Loucy (cell line): ENCODE results near the gene ETS1.

Experiments used
- H2AFZ ChIP-seq: fragments of 200-600 bp; sonication (generic); 2 replicates; pipeline ENCODE4 v1.6.0; 2016; ENCODE audit warnings: antibody characterized with exemption, mild to moderate bottlenecking, low read length, moderate library complexity
- H3F3A ChIP-seq: fragments of 200-600 bp; 2 replicates; pipeline ENCODE4 v1.6.0; 2016; ENCODE audit warnings: antibody characterized with exemption, low read depth, mild to moderate bottlenecking
- H3K27me3 ChIP-seq: fragments of 200-600 bp; sonication (generic); 2 replicates; pipeline ENCODE4 v1.6.1; 2014; ENCODE audit warnings: low read length, mild to moderate bottlenecking; ENCODE audit not compliant: insufficient read depth, poor library complexity, severe bottlenecking
- H3K36me3 ChIP-seq: fragments of 200-600 bp; sonication (generic); 2 replicates; pipeline ENCODE4 v1.6.1; 2016; ENCODE audit warnings: low read length; ENCODE audit not compliant: insufficient read depth
- H3K4me1 ChIP-seq: fragments of 200-600 bp; sonication (generic); 2 replicates; pipeline ENCODE4 v1.5.1; 2014; ENCODE audit warnings: low read length, mild to moderate bottlenecking; ENCODE audit not compliant: insufficient read depth, poor library complexity, severe bottlenecking
- H3K4me2 ChIP-seq: fragments of 200-600 bp; sonication (generic); 2 replicates; pipeline ENCODE4 v1.6.0; 2014; ENCODE audit warnings: antibody characterized with exemption, low read length, low read depth, mild to moderate bottlenecking; ENCODE audit not compliant: poor library complexity, severe bottlenecking
- H3K4me3 ChIP-seq: fragments of 200-600 bp; sonication (generic); 2 replicates; pipeline ENCODE4 v1.5.1; 2014; ENCODE audit warnings: low read length, mild to moderate bottlenecking, mixed read lengths; ENCODE audit not compliant: poor library complexity, severe bottlenecking
- H3K79me2 ChIP-seq: fragments of 200-600 bp; sonication (generic); 2 replicates; pipeline ENCODE4 v1.6.1; 2014; ENCODE audit warnings: low read length; ENCODE audit not compliant: insufficient read depth
- H3K9ac ChIP-seq: fragments of 200-600 bp; sonication (generic); 2 replicates; pipeline ENCODE4 v1.6.0; 2014; ENCODE audit warnings: mild to moderate bottlenecking, low read depth, low read length, moderate library complexity; ENCODE audit not compliant: poor library complexity, severe bottlenecking
- H3K9me2 ChIP-seq: fragments of 200-600 bp; sonication (generic); replicated peaks from 2 replicates; pipeline ENCODE4 v1.6.1; 2016; ENCODE audit warnings: low read depth, low read length, mixed read lengths
- H3K9me3 ChIP-seq: fragments of 200-600 bp; sonication (generic); 2 replicates; pipeline ENCODE4 v1.6.1; 2014; ENCODE audit warnings: mild to moderate bottlenecking, antibody characterized with exemption, low read length, low read depth; ENCODE audit not compliant: insufficient read depth
- H4K20me1 ChIP-seq: fragments of 200-600 bp; sonication (generic); 2 replicates; pipeline ENCODE4 v1.6.0; 2014; ENCODE audit warnings: antibody characterized with exemption, low read length, mild to moderate bottlenecking; ENCODE audit not compliant: insufficient read depth, poor library complexity, severe bottlenecking
- EZH2phosphoT487 ChIP-seq: fragments of 200-600 bp; IDR thresholded peaks from 2 replicates; pipeline ENCODE4 v1.6.1; 2018; ENCODE audit warnings: antibody characterized with exemption, mild to moderate bottlenecking, moderate library complexity, borderline replicate concordance
- TF ChIP-seq, protein P1 (sequence below): fragments of 200-600 bp; sonication (generic); conservative IDR thresholded peaks from 2 replicates; pipeline ENCODE4 v1.5.1; 2014; ENCODE audit warnings: mild to moderate bottlenecking, antibody characterized with exemption, low read length

Gene ETS1

DNA sequence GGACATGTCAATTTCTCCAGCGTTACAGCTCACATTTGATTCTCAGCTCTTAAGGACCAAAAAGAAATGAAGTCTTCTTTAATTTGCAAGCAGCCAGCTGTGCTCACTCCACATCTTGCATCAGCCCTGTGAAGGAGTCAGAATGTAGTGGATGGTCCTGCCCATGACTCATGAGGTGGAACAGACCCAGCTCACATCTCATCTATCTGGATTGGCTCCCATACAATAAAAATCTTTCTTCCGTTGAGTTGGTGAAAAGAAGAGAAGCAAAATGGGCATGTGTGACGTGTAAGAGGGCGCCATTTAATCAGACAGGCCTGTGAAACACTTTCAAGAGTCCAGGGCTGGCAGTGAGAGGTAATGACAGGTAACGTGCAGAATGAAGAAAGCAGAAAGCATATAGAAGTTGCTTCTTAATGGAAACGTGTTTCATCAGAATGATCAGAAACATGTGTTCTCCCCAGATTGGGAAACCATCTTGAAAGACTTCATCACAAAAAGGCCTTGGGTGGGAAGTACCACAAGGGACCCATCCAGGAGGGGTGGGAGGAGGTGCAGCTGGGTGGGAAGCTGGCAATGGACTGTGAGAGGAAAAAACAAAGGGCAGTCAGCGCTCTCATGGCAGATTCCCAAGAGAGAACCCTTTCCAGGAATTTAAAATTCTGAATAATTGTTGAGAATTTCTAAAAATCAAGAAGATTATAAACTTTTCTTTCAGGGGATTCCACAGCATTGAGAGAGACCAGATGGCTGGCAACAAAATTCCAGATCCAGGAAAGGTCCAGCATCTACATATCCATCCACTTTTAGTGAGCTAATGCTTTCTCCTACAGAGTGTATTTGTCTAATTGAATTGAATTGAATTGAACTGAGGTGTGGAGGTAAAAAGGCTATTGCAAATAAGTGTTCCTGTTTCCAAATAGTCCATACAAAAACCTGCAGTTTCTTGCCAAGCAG lies 57.0 kb downstream of the ETS1 start:
- Histone ChIP-seq H4K20me1 (no peaks in the 10 kb centered on the region), H3K4me3 (no peak overlapping the region), H3K79me2 (no peaks in the 10 kb centered on the region), H3K4me1 (peaks cover 49% of the 10 kb centered on the region), H3K9me2 (no peaks in the 10 kb centered on the region), H2AFZ (no peak overlapping the region), H3K4me2 (no peak overlapping the region), H3K9ac (no peak overlapping the region), H3K27me3 (no peaks in the 10 kb centered on the region), H3F3A (peaks cover 4% of the 10 kb centered on the region; the same call in 1 of the 2 replicates), H3K9me3 (no peaks in the 10 kb centered on the region), H3K36me3 (no peaks in the 10 kb centered on the region)
- TF ChIP-seq, protein P1, sequence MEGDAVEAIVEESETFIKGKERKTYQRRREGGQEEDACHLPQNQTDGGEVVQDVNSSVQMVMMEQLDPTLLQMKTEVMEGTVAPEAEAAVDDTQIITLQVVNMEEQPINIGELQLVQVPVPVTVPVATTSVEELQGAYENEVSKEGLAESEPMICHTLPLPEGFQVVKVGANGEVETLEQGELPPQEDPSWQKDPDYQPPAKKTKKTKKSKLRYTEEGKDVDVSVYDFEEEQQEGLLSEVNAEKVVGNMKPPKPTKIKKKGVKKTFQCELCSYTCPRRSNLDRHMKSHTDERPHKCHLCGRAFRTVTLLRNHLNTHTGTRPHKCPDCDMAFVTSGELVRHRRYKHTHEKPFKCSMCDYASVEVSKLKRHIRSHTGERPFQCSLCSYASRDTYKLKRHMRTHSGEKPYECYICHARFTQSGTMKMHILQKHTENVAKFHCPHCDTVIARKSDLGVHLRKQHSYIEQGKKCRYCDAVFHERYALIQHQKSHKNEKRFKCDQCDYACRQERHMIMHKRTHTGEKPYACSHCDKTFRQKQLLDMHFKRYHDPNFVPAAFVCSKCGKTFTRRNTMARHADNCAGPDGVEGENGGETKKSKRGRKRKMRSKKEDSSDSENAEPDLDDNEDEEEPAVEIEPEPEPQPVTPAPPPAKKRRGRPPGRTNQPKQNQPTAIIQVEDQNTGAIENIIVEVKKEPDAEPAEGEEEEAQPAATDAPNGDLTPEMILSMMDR, result no peak
- TF ChIP-seq EZH2phosphoT487, result no peak

DNA sequence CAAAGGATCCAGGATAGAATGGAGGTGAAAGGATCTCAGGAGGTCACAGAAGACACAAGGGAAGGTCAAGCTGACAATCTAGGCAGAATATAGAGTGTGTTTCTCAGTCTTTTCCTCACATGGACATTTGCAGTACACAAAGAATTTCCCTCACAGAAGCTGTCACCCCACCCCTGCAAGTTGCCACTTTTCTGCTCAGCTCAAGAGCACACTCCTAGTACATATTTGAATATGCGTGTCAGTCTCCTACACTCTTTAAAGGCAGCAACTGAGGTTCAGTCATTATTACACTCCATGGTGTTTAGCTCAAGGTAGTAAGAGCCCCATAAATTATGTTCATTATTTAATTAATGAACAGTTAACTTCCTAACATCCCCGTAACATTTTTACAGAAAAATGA lies 59.1 kb downstream of the ETS1 start:
- Histone ChIP-seq H3K4me3 (no peak overlapping the region), H2AFZ (no peak overlapping the region), H3K9me3 (no peaks in the 10 kb centered on the region), H4K20me1 (no peaks in the 10 kb centered on the region), H3K4me2 (no peak overlapping the region), H3K4me1 (peaks cover 62% of the 10 kb centered on the region), H3F3A (peaks cover 4% of the 10 kb centered on the region; the same call in 1 of the 2 replicates), H3K9ac (no peak overlapping the region), H3K27me3 (no peaks in the 10 kb centered on the region), H3K36me3 (no peaks in the 10 kb centered on the region), H3K79me2 (peaks cover 9% of the 10 kb centered on the region; the same call in 1 of the 2 replicates), H3K9me2 (no peaks in the 10 kb centered on the region)
- no peak for TF ChIP-seq EZH2phosphoT487
- TF ChIP-seq, protein P1, result no peak

DNA sequence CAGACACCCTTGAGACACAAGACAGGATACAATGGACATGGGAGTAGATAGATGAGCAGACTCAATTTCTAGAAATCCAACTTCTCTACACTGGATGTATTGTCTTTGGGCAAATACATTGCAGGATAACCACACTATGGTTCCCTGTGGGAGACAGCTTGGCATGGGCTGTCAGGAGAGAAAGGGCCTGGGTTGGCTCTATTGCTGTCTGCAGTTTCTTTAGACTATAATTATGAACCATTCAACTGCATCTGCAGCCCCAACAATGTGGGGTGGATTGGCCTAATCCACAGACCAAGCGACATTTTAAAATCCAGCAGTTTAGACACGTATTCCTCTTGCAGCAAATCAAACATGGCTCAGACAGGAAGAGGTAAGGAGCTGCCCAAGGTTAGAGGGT lies 60.3 kb downstream of the ETS1 start:
- Histone ChIP-seq H3F3A (peaks cover 4% of the 10 kb centered on the region; the same call in 1 of the 2 replicates), H3K36me3 (no peaks in the 10 kb centered on the region)

More for the DNA sequence above, 60.3 kb downstream of the ETS1 start:
- no peak for TF ChIP-seq EZH2phosphoT487
- TF ChIP-seq, protein P1, result no peak
- H3K4me3 ChIP-seq, result no peak overlapping the region
- no peaks in the 10 kb centered on the region for H4K20me1 ChIP-seq
- H3K4me1 ChIP-seq, result peaks cover 65% of the 10 kb centered on the region
- no peaks in the 10 kb centered on the region for H3K27me3 ChIP-seq
- no peaks in the 10 kb centered on the region for H3K9me2 ChIP-seq
- no peak overlapping the region for H2AFZ ChIP-seq
- H3K9ac ChIP-seq, result peak overlapping the region; percentile 4
- H3K9me3 ChIP-seq, result no peaks in the 10 kb centered on the region
- H3K79me2 ChIP-seq, result peaks cover 19% of the 10 kb centered on the region; the same call in 1 of the 2 replicates
- H3K4me2 ChIP-seq, result peak overlapping the region; percentile 2
